ENCODE results near the gene PTPN14.

The PTPN14 gene

GRCh38 chr1:214461305-214461704 lies 90.1 kb downstream of the PTPN14 start:
- no peak overlapping the region for H3K18ac ChIP-seq (ENCODE audit: low read length)
- H3K27me3 ChIP-seq (ENCODE audit: insufficient read depth, low read length): no peaks in the 10 kb centered on the region
- no peak overlapping the region for H4K8ac ChIP-seq (ENCODE audit: low read depth, low read length)
- peaks cover 11% of the 10 kb centered on the region for H3K79me2 ChIP-seq (ENCODE audit: control insufficient read depth, insufficient read depth, low read length, poor library complexity)
- H3K27ac ChIP-seq (ENCODE audit: low read depth, low read length): no peak overlapping the region
- no peaks in the 10 kb centered on the region for H3K9me3 ChIP-seq (ENCODE audit: insufficient read depth, low read depth, low read length)
- no peak overlapping the region for H2AK5ac ChIP-seq (ENCODE audit: low read length)
- H2BK5ac ChIP-seq (ENCODE audit: low read depth, low read length, poor library complexity): no peak overlapping the region
- H3K4me2 ChIP-seq (ENCODE audit: low read length): no peak overlapping the region
- H2BK120ac ChIP-seq (ENCODE audit: insufficient read depth, low read length, poor library complexity): no peak overlapping the region
- H2AFZ ChIP-seq (ENCODE audit: insufficient read depth, low read length, poor library complexity): no peak overlapping the region
- peaks cover 19 to 23% of the 10 kb centered on the region in 2 experiments for H3K4me1 ChIP-seq (ENCODE audit: control insufficient read depth in 1 of 2, insufficient read depth in 2 of 2, low read length in 2 of 2)
- no peak overlapping the region for H3K4me3 ChIP-seq (ENCODE audit: low read depth, low read length)
- H3K9ac ChIP-seq (ENCODE audit: low read length): no peak overlapping the region
- peaks cover 4 to 9% of the 10 kb centered on the region in 2 experiments for H3K36me3 ChIP-seq (ENCODE audit: control insufficient read depth in 1 of 2, insufficient read depth in 2 of 2, low read length in 2 of 2)
- H4K91ac ChIP-seq (ENCODE audit: low read depth, low read length): no peak overlapping the region
- no peak overlapping the region for H3K23ac ChIP-seq (ENCODE audit: low read length)
- H4K12ac ChIP-seq (ENCODE audit: low read depth, low read length): no peak overlapping the region
- peak overlapping the region; percentile 56 for H3K4ac ChIP-seq (ENCODE audit: low read depth, low read length)
- H3K14ac ChIP-seq (ENCODE audit: low read length): no peak overlapping the region
- H3K79me1 ChIP-seq (ENCODE audit: low read length): peaks cover 9% of the 10 kb centered on the region
- WGBS (ENCODE audit: extremely low coverage, insufficient coverage, insufficient read length): no CpG with 5 or more reads among the region's 4 CpGs
- H2BK12ac ChIP-seq (ENCODE audit: low read length): no peak overlapping the region
- no peak for DNase-seq

DNA sequence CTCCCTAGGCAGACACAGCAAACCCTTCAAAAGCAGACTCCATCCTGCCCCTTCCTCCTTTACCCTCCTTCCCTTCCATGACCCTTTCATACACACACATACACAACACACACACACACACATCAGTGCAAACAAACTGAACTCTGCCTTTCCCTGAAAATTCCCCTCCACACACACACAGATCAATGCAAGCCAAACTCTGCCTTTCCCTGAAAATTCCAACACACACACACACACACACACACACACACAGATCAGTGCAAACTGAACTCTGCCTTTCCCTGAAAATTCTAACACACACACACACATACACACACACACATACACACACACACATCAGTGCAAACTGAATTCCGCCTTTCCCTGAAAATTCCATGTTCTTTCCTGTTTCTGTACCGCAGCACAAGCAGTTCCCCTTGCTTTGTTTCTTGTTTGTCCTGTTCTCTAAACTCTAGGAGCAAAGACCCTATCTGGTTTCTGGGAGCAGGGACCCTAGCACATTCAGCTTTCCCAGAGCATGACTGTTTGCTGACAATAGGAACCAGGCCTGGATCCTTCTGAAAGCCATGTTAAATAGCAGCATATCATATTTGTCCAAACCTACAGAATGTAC lies 91.0 kb downstream of the PTPN14 start:
- H3K9ac ChIP-seq (ENCODE audit: low read length): no peak overlapping the region
- no peak overlapping the region for H3K4me3 ChIP-seq (ENCODE audit: low read depth, low read length)
- no peak overlapping the region for H2BK120ac ChIP-seq (ENCODE audit: insufficient read depth, low read length, poor library complexity)
- H2AFZ ChIP-seq (ENCODE audit: insufficient read depth, low read length, poor library complexity): no peak overlapping the region
- peak overlapping the region; percentile 8 for H2BK5ac ChIP-seq (ENCODE audit: low read depth, low read length, poor library complexity)
- H3K79me1 ChIP-seq (ENCODE audit: low read length): peaks cover 10% of the 10 kb centered on the region
- no peak overlapping the region for H4K8ac ChIP-seq (ENCODE audit: low read depth, low read length)
- WGBS (ENCODE audit: extremely low coverage, insufficient coverage, insufficient read length): no CpG with 5 or more reads among the region's 2 CpGs
- no peak overlapping the region for H3K4me2 ChIP-seq (ENCODE audit: low read length)
- no peak overlapping the region for H4K91ac ChIP-seq (ENCODE audit: low read depth, low read length)
- no peaks in the 10 kb centered on the region for H3K9me3 ChIP-seq (ENCODE audit: insufficient read depth, low read depth, low read length)
- peak overlapping the region; percentile 50 for H3K4ac ChIP-seq (ENCODE audit: low read depth, low read length)
- H3K27me3 ChIP-seq (ENCODE audit: insufficient read depth, low read length): no peaks in the 10 kb centered on the region
- H3K18ac ChIP-seq (ENCODE audit: low read length): no peak overlapping the region
- H4K12ac ChIP-seq (ENCODE audit: low read depth, low read length): no peak overlapping the region
- H3K27ac ChIP-seq (ENCODE audit: low read depth, low read length): peak overlapping the region; percentile 45
- H3K23ac ChIP-seq (ENCODE audit: low read length): no peak overlapping the region
- no peak overlapping the region for H3K14ac ChIP-seq (ENCODE audit: low read length)
- no peak overlapping the region for H2BK12ac ChIP-seq (ENCODE audit: low read length)
- peaks cover 11% of the 10 kb centered on the region for H3K79me2 ChIP-seq (ENCODE audit: control insufficient read depth, insufficient read depth, low read length, poor library complexity)
- no peak overlapping the region for H2AK5ac ChIP-seq (ENCODE audit: low read length)
- no peak for DNase-seq
- H3K36me3 ChIP-seq (ENCODE audit: control insufficient read depth in 1 of 2, insufficient read depth in 2 of 2, low read length in 2 of 2): peaks cover 4 to 9% of the 10 kb centered on the region in 2 experiments
- peaks cover 19 to 26% of the 10 kb centered on the region in 2 experiments for H3K4me1 ChIP-seq (ENCODE audit: control insufficient read depth in 1 of 2, insufficient read depth in 2 of 2, low read length in 2 of 2)

- DNase-seq: no peak
- Histone ChIP-seq H3K4me2 (ENCODE audit: low read length) (no peak overlapping the region), H2AFZ (ENCODE audit: insufficient read depth, low read length, poor library complexity) (no peak overlapping the region), H4K8ac (ENCODE audit: low read depth, low read length) (peak overlapping the region; percentile 30), H2AK5ac (ENCODE audit: low read length) (peak overlapping the region; percentile 88), H3K14ac (ENCODE audit: low read length) (peak overlapping the region; percentile 71), H3K9ac (ENCODE audit: low read length) (no peak overlapping the region), H3K79me1 (ENCODE audit: low read length) (peaks cover 14% of the 10 kb centered on the region), H3K4ac (ENCODE audit: low read depth, low read length) (peak overlapping the region; percentile 77), H2BK12ac (ENCODE audit: low read length) (peak overlapping the region; percentile 78), H2BK120ac (ENCODE audit: insufficient read depth, low read length, poor library complexity) (peak overlapping the region; percentile 18), H4K12ac (ENCODE audit: low read depth, low read length) (no peak overlapping the region), H3K4me1 (ENCODE audit: control insufficient read depth in 1 of 2, insufficient read depth in 2 of 2, low read length in 2 of 2) (peaks cover 22 to 31% of the 10 kb centered on the region in 2 experiments), H4K91ac (ENCODE audit: low read depth, low read length) (peak overlapping the region; percentile 42), H3K23ac (ENCODE audit: low read length) (no peak overlapping the region), H3K79me2 (ENCODE audit: control insufficient read depth, insufficient read depth, low read length, poor library complexity) (peaks cover 13% of the 10 kb centered on the region), H2BK5ac (ENCODE audit: low read depth, low read length, poor library complexity) (peak overlapping the region; percentile 55), H3K27me3 (ENCODE audit: insufficient read depth, low read length) (no peaks in the 10 kb centered on the region), H3K9me3 (ENCODE audit: insufficient read depth, low read depth, low read length) (no peaks in the 10 kb centered on the region), H3K18ac (ENCODE audit: low read length) (peak overlapping the region; percentile 74), H3K36me3 (ENCODE audit: control insufficient read depth in 1 of 2, insufficient read depth in 2 of 2, low read length in 2 of 2) (peaks cover 4 to 9% of the 10 kb centered on the region in 2 experiments), H3K4me3 (ENCODE audit: low read depth, low read length) (no peak overlapping the region), H3K27ac (ENCODE audit: low read depth, low read length) (no peak overlapping the region)
- no CpG with 5 or more reads among the region's 3 CpGs for WGBS (ENCODE audit: extremely low coverage, insufficient coverage, insufficient read length)
These were observed 91.5 kb downstream of the PTPN14 start for GRCh38 chr1:214459895-214460294.

GRCh38 chr1:214458541-214458940 lies 92.9 kb downstream of the PTPN14 start:
- Histone ChIP-seq H3K9ac (ENCODE audit: low read length) (no peak overlapping the region), H3K9me3 (ENCODE audit: insufficient read depth, low read depth, low read length) (no peaks in the 10 kb centered on the region), H3K36me3 (ENCODE audit: control insufficient read depth in 1 of 2, insufficient read depth in 2 of 2, low read length in 2 of 2) (peaks cover 2% of the 10 kb centered on the region in 2 experiments), H3K14ac (ENCODE audit: low read length) (no peak overlapping the region), H3K79me2 (ENCODE audit: control insufficient read depth, insufficient read depth, low read length, poor library complexity) (peaks cover 13% of the 10 kb centered on the region), H3K4me3 (ENCODE audit: low read depth, low read length) (no peak overlapping the region), H2AK5ac (ENCODE audit: low read length) (no peak overlapping the region), H3K27me3 (ENCODE audit: insufficient read depth, low read length) (no peaks in the 10 kb centered on the region), H3K18ac (ENCODE audit: low read length) (no peak overlapping the region), H2BK120ac (ENCODE audit: insufficient read depth, low read length, poor library complexity) (no peak overlapping the region), H2BK12ac (ENCODE audit: low read length) (no peak overlapping the region), H2AFZ (ENCODE audit: insufficient read depth, low read length, poor library complexity) (no peak overlapping the region), H4K8ac (ENCODE audit: low read depth, low read length) (no peak overlapping the region), H3K27ac (ENCODE audit: low read depth, low read length) (peak overlapping the region; percentile 42), H3K4ac (ENCODE audit: low read depth, low read length) (no peak overlapping the region), H3K79me1 (ENCODE audit: low read length) (peaks cover 16% of the 10 kb centered on the region), H3K4me1 (ENCODE audit: control insufficient read depth in 1 of 2, insufficient read depth in 2 of 2, low read length in 2 of 2) (peaks cover 18 to 26% of the 10 kb centered on the region in 2 experiments), H3K4me2 (ENCODE audit: low read length) (no peak overlapping the region), H4K91ac (ENCODE audit: low read depth, low read length) (no peak overlapping the region), H3K23ac (ENCODE audit: low read length) (no peak overlapping the region), H2BK5ac (ENCODE audit: low read depth, low read length, poor library complexity) (no peak overlapping the region), H4K12ac (ENCODE audit: low read depth, low read length) (no peak overlapping the region)
- no peak for DNase-seq
- no CpG with 5 or more reads among the region's 1 CpG for WGBS (ENCODE audit: extremely low coverage, insufficient coverage, insufficient read length)
